Gastroesophageal sphincter (tissue), 3 donors: ENCODE measurements around the gene PRKAG2.

Experiments
- CTCF ChIP-seq, 4 experiments: fragments of 200-600 bp in 2 of 4; fragments of 450-650 bp in 2 of 4; sonication (generic) in 1 of 4; IDR thresholded peaks; one replicate each; pipeline ENCODE4 v1.5.1; 2017 to 2019; ENCODE audit warnings: antibody characterized with exemption in 4 of 4, mild to moderate bottlenecking in 2 of 4, moderate library complexity in 2 of 4
- EP300 ChIP-seq: sonication (generic); formaldehyde crosslinking; IDR thresholded peaks from one replicate; pipeline ENCODE4 v1.6.1; 2017; ENCODE audit warnings: antibody characterized with exemption, mild to moderate bottlenecking
- POLR2A ChIP-seq, 2 donors: fragments of 450-650 bp; IDR thresholded peaks; one replicate each; pipeline ENCODE4 v1.6.1; 2017; ENCODE audit warnings: antibody characterized with exemption in 2 of 2, mild to moderate bottlenecking in 2 of 2, moderate library complexity in 1 of 2
- POLR2AphosphoS5 ChIP-seq: sonication (generic); formaldehyde crosslinking; IDR thresholded peaks from one replicate; pipeline ENCODE4 v1.6.1; 2017; ENCODE audit warnings: antibody characterized with exemption

GRCh38 chr7:151732292-151732691, 144.6 kb downstream of the PRKAG2 start:
- TF ChIP-seq CTCF (IDR thresholded peaks at IDR 0.05) (no peak), POLR2AphosphoS5 (no peak), POLR2A (IDR thresholded peaks at IDR 0.05) (no peak), EP300 (no peak)
